ENCODE results near the gene EPB41L2. TPM values are rescaled to one million over a fixed set of nuclear protein-coding genes. Genes with fewer than 3 reads are reported as not detected.
"Not testable (repeated sequence)": the region's sequence is repeated elsewhere in the genome, so short reads cannot be mapped to it uniquely, and the experiment has no call there.

Gene EPB41L2
- total RNA-seq, 2 experiments from 2014 or later, result 9.5 to 12.3 TPM

DNA sequence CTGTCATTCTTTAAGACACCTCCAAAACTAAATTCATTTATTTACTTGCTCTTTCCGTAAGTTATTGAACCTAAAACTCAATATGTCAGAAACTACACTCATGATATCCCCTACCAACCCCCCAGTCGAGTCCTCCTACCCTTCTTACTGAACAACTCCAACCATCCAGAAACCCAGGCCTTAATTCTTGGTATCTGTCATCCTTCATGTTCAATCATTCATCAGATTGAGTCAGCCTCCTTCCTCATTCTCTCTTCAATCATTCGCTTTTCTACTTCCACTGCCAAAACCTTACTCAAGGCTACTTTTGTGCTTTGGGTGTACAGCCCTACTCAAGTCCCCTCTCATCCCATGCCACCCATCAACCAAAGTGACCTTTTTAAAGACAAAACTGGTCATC is 140.1 kb downstream of the EPB41L2 start:
- CTCF ChIA-PET, result no interaction called here
- no peaks in the 10 kb centered on the region for H3K9me3 ChIP-seq (ENCODE audit: control insufficient read depth in 1 of 2, insufficient read depth in 1 of 2, low read length in 2 of 2)
- intact Hi-C loops (cut with DNase I, micrococcal nuclease), result no loop called here
- Mint-ChIP-seq H3K4me3 (no peak overlapping the region), H3K4me1 (ENCODE audit: low read depth) (no peaks in the 10 kb centered on the region), H3K27ac (no peak overlapping the region), H3K27me3 (no peaks in the 10 kb centered on the region), H3K9me3 (no peaks in the 10 kb centered on the region), H3K36me3 (ENCODE audit: low read depth) (no peaks in the 10 kb centered on the region)
- no peaks in the 10 kb centered on the region for H3K36me3 ChIP-seq (ENCODE audit: insufficient read depth, low read length)
- DNase-seq (no peak), ATAC-seq (ENCODE audit: poor library complexity) (no peak)
- TF ChIP-seq, protein P1, sequence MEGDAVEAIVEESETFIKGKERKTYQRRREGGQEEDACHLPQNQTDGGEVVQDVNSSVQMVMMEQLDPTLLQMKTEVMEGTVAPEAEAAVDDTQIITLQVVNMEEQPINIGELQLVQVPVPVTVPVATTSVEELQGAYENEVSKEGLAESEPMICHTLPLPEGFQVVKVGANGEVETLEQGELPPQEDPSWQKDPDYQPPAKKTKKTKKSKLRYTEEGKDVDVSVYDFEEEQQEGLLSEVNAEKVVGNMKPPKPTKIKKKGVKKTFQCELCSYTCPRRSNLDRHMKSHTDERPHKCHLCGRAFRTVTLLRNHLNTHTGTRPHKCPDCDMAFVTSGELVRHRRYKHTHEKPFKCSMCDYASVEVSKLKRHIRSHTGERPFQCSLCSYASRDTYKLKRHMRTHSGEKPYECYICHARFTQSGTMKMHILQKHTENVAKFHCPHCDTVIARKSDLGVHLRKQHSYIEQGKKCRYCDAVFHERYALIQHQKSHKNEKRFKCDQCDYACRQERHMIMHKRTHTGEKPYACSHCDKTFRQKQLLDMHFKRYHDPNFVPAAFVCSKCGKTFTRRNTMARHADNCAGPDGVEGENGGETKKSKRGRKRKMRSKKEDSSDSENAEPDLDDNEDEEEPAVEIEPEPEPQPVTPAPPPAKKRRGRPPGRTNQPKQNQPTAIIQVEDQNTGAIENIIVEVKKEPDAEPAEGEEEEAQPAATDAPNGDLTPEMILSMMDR (IDR thresholded peaks at IDR 0.05), result no peak
- H3K4me3 ChIP-seq (ENCODE audit: low read length), result no peak overlapping the region
- no peak overlapping the region for H3K27ac ChIP-seq (ENCODE audit: low read depth in 1 of 2, low read length in 2 of 2)
- no peaks in the 10 kb centered on the region for H3K4me1 ChIP-seq (ENCODE audit: insufficient read depth, low read length)
- POLR2A ChIA-PET, result no interaction called here
- no peaks in the 10 kb centered on the region for H3K27me3 ChIP-seq (ENCODE audit: control insufficient read depth in 1 of 2, insufficient read depth in 2 of 2, low read length in 2 of 2)

DNA sequence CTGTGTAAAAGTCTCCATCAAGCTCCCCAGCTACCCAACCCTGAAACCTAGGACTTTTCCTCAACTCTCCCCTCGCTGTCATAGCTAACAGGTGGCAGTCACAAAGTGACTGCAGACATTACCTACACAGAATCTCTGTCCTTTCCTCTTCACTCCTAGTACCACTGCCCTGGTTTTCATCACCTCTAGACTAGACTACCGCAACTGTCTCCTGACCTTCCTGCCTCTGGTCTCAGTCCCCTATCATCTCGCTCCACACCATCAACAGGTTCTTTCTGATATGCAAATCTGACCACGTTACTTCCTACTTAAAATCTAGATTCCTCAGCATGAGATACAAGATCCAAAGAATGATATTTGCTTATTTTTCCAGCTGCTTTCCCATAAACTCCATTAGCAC is 142.1 kb downstream of the EPB41L2 start:
- H3K27ac ChIP-seq (ENCODE audit: low read depth in 1 of 2, low read length in 2 of 2), result no peak overlapping the region
- no peaks in the 10 kb centered on the region for H3K36me3 ChIP-seq (ENCODE audit: insufficient read depth, low read length)
- ChIA-PET CTCF (interaction anchor here (1.1 kb wide), 1 partner anchor 35 kb away, joined by 3 read pairs; no protein-coding TSS in a partner anchor), POLR2A (no interaction called here)
- H3K9me3 ChIP-seq (ENCODE audit: control insufficient read depth in 1 of 2, insufficient read depth in 1 of 2, low read length in 2 of 2), result no peaks in the 10 kb centered on the region
- Mint-ChIP-seq H3K4me1 (ENCODE audit: low read depth) (no peaks in the 10 kb centered on the region), H3K27ac (no peak overlapping the region), H3K9me3 (peaks cover 2% of the 10 kb centered on the region), H3K36me3 (ENCODE audit: low read depth) (no peaks in the 10 kb centered on the region), H3K27me3 (no peaks in the 10 kb centered on the region), H3K4me3 (no peak overlapping the region)
- intact Hi-C loops (cut with DNase I, micrococcal nuclease), result no loop called here
- H3K4me1 ChIP-seq (ENCODE audit: insufficient read depth, low read length), result no peaks in the 10 kb centered on the region
- no peak overlapping the region for H3K4me3 ChIP-seq (ENCODE audit: low read length)
- no peaks in the 10 kb centered on the region for H3K27me3 ChIP-seq (ENCODE audit: control insufficient read depth in 1 of 2, insufficient read depth in 2 of 2, low read length in 2 of 2)
- TF ChIP-seq, protein P1 (IDR thresholded peaks at IDR 0.05), result no peak
- no peak for DNase-seq
- ATAC-seq (ENCODE audit: poor library complexity), result no peak

DNA sequence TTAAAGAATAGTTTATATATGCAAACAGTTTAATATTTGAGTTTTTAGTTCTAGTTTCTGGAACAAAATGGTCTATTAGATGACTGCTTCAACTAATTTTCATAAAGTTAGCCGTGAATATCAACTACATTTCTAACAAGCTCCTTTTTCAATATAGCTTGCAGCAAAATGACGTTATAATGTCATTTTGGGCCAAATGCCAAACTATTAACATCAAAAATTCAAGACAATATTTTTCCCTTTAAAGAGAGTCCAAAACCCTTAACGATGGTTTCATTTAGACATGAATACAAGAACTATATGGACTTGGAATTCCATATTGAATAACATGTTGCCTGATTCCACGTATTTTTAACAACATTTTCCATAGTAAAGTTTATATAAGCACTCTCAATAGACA is 144.9 kb downstream of the EPB41L2 start:
- Mint-ChIP-seq H3K36me3 (ENCODE audit: low read depth) (no peaks in the 10 kb centered on the region), H3K4me1 (ENCODE audit: low read depth) (peaks cover 4% of the 10 kb centered on the region), H3K9me3 (peaks cover 2% of the 10 kb centered on the region), H3K4me3 (no peak overlapping the region), H3K27me3 (no peaks in the 10 kb centered on the region), H3K27ac (no peak overlapping the region)
- TF ChIP-seq, protein P1 (IDR thresholded peaks at IDR 0.05), result no peak
- H3K4me3 ChIP-seq (ENCODE audit: low read length), result no peak overlapping the region
- H3K27me3 ChIP-seq (ENCODE audit: control insufficient read depth in 1 of 2, insufficient read depth in 2 of 2, low read length in 2 of 2), result no peaks in the 10 kb centered on the region
- H3K4me1 ChIP-seq (ENCODE audit: insufficient read depth, low read length), result peaks cover under 1% of the 10 kb centered on the region
- no peaks in the 10 kb centered on the region for H3K9me3 ChIP-seq (ENCODE audit: control insufficient read depth in 1 of 2, insufficient read depth in 1 of 2, low read length in 2 of 2)
- intact Hi-C loops (cut with DNase I, micrococcal nuclease), result no loop called here
- CTCF ChIA-PET, result no interaction called here
- POLR2A ChIA-PET, result no interaction called here
- no peak overlapping the region for H3K27ac ChIP-seq (ENCODE audit: low read depth in 1 of 2, low read length in 2 of 2)
- H3K36me3 ChIP-seq (ENCODE audit: insufficient read depth, low read length), result no peaks in the 10 kb centered on the region
- DNase-seq (no peak), ATAC-seq (ENCODE audit: poor library complexity) (no peak)

DNA sequence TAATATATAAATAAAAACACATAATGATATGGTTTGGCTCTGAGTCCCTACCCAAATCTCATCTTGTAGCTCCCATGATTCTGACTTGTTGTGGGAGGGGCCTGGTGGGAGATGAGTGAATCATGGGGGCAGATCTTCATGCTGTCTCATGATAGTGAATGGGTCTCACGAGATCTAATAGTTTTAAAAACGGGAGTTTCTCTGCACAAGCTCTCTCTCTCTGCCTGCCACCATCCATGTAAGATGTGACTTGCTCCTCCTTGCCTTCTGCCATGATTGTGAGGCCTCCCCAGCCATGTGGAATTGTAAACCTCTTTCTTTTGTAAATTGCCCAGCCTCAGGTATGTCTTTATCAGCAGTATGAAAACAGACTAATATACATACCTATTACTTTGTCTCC is 147.4 kb downstream of the EPB41L2 start:
- H3K36me3 Mint-ChIP-seq (ENCODE audit: low read depth); H3K36me3 ChIP-seq (ENCODE audit: insufficient read depth, low read length); H3K27ac ChIP-seq (ENCODE audit: low read depth in 1 of 2, low read length in 2 of 2); H3K4me1 ChIP-seq (ENCODE audit: insufficient read depth, low read length); H3K9me3 ChIP-seq (ENCODE audit: control insufficient read depth in 1 of 2, insufficient read depth in 1 of 2, low read length in 2 of 2); ATAC-seq (ENCODE audit: poor library complexity); POLR2A ChIA-PET; H3K4me3 Mint-ChIP-seq; intact Hi-C loops (cut with DNase I, micrococcal nuclease); H3K9me3 Mint-ChIP-seq; H3K4me3 ChIP-seq (ENCODE audit: low read length); DNase-seq; H3K27ac Mint-ChIP-seq; H3K27me3 Mint-ChIP-seq; CTCF ChIA-PET; H3K27me3 ChIP-seq (ENCODE audit: control insufficient read depth in 1 of 2, insufficient read depth in 2 of 2, low read length in 2 of 2): not testable (repeated sequence)
- peaks cover 12% of the 10 kb centered on the region for H3K4me1 Mint-ChIP-seq (ENCODE audit: low read depth)

Measured in CD4-positive, alpha-beta T cell (primary cell).